Neural cell (in vitro differentiated cells): ENCODE results near the gene ETNK2.

ENCODE experiments used
- EP300 ChIP-seq: fragments of 450-650 bp; conservative IDR thresholded peaks from 2 replicates; pipeline ENCODE4 v1.6.1; 2014; ENCODE audit warnings: antibody characterized with exemption, mild to moderate bottlenecking, moderate library complexity; ENCODE audit not compliant: poor library complexity, severe bottlenecking
- EZH2 ChIP-seq: fragments of 200-600, 300-800 bp; shearing (Covaris generic), sonication (generic); IDR thresholded peaks from 2 replicates; pipeline ENCODE4 v1.6.1; 2014; ENCODE audit warnings: antibody characterized with exemption, low read length, borderline replicate concordance, mild to moderate bottlenecking; ENCODE audit not compliant: insufficient read depth, poor library complexity, severe bottlenecking
- POLR2AphosphoS5 ChIP-seq: IDR thresholded peaks from 2 replicates; pipeline ENCODE4 v1.6.1; 2012
- RAD21 ChIP-seq: fragments of 450-650 bp; conservative IDR thresholded peaks from 2 replicates; pipeline ENCODE4 v1.6.1; 2014; ENCODE audit warnings: antibody characterized with exemption, mild to moderate bottlenecking, moderate library complexity
- SMC3 ChIP-seq: fragments of 450-650 bp; conservative IDR thresholded peaks from 2 replicates; pipeline ENCODE4 v1.6.1; 2014; ENCODE audit warnings: antibody characterized with exemption, mild to moderate bottlenecking, moderate library complexity; ENCODE audit not compliant: poor library complexity
- TAF1 ChIP-seq: IDR thresholded peaks from 2 replicates; pipeline ENCODE4 v1.6.1; 2012; ENCODE audit warnings: low read depth
- TF ChIP-seq, protein P1 (sequence below): fragments of 450-650 bp; IDR thresholded peaks from 2 replicates; pipeline ENCODE4 v1.5.1; 2014; ENCODE audit warnings: antibody characterized with exemption, mild to moderate bottlenecking, moderate library complexity; ENCODE audit not compliant: poor library complexity, severe bottlenecking
- TF ChIP-seq, protein P2 (sequence below): IDR thresholded peaks from 2 replicates; pipeline ENCODE4 v1.6.1; 2012; ENCODE audit warnings: borderline replicate concordance

DNA sequence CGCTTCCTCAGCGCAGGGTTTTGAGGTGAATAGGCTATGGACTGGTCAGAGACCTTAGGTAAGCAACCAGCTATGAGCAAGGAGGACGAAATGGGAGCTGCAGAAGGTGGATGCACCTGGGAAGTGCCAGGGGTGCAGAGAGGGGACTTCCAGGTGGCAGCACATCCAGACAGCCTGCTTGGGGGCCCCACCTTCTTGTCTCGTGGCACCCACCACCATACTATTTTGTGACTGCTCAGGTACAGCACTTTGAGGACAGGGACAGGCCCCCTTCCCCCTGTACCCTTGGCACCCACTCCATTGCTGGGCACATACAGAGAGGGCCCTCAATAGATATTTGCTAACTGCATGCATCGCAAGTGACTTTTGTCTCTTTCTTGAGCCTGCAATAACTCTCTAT is 45.2 kb upstream of the ETNK2 start:
- TF ChIP-seq, protein P1, sequence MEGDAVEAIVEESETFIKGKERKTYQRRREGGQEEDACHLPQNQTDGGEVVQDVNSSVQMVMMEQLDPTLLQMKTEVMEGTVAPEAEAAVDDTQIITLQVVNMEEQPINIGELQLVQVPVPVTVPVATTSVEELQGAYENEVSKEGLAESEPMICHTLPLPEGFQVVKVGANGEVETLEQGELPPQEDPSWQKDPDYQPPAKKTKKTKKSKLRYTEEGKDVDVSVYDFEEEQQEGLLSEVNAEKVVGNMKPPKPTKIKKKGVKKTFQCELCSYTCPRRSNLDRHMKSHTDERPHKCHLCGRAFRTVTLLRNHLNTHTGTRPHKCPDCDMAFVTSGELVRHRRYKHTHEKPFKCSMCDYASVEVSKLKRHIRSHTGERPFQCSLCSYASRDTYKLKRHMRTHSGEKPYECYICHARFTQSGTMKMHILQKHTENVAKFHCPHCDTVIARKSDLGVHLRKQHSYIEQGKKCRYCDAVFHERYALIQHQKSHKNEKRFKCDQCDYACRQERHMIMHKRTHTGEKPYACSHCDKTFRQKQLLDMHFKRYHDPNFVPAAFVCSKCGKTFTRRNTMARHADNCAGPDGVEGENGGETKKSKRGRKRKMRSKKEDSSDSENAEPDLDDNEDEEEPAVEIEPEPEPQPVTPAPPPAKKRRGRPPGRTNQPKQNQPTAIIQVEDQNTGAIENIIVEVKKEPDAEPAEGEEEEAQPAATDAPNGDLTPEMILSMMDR, result no peak
- TF ChIP-seq POLR2AphosphoS5 (no peak), EZH2 (no peak), EP300 (no peak), SMC3 (no peak), RAD21 (no peak), TAF1 (no peak)
- TF ChIP-seq, protein P2, sequence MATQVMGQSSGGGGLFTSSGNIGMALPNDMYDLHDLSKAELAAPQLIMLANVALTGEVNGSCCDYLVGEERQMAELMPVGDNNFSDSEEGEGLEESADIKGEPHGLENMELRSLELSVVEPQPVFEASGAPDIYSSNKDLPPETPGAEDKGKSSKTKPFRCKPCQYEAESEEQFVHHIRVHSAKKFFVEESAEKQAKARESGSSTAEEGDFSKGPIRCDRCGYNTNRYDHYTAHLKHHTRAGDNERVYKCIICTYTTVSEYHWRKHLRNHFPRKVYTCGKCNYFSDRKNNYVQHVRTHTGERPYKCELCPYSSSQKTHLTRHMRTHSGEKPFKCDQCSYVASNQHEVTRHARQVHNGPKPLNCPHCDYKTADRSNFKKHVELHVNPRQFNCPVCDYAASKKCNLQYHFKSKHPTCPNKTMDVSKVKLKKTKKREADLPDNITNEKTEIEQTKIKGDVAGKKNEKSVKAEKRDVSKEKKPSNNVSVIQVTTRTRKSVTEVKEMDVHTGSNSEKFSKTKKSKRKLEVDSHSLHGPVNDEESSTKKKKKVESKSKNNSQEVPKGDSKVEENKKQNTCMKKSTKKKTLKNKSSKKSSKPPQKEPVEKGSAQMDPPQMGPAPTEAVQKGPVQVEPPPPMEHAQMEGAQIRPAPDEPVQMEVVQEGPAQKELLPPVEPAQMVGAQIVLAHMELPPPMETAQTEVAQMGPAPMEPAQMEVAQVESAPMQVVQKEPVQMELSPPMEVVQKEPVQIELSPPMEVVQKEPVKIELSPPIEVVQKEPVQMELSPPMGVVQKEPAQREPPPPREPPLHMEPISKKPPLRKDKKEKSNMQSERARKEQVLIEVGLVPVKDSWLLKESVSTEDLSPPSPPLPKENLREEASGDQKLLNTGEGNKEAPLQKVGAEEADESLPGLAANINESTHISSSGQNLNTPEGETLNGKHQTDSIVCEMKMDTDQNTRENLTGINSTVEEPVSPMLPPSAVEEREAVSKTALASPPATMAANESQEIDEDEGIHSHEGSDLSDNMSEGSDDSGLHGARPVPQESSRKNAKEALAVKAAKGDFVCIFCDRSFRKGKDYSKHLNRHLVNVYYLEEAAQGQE, result no peak
